H9 (cell line): Measurements from ENCODE around the gene LRRC8E. TPM values are rescaled to one million over a fixed set of nuclear protein-coding genes. Genes with fewer than 3 reads are reported as not detected.

Experiments
- DNase-seq: peaks from one replicate; pipeline ENCODE4 v3.0.0-alpha.2; 2017
- H2AFZ ChIP-seq: one replicate; pipeline ENCODE4 v1.6.1; 2013; ENCODE audit warnings: mild to moderate bottlenecking, low read length, control low read depth, moderate library complexity
- H2AK5ac ChIP-seq: 2 replicates; pipeline ENCODE4 v1.6.1; 2013; ENCODE audit warnings: low read length, control low read depth, mixed read lengths; ENCODE audit not compliant: insufficient read length
- H2BK120ac ChIP-seq: one replicate; pipeline ENCODE4 v1.6.1; 2013; ENCODE audit warnings: low read depth, mild to moderate bottlenecking, low read length, control low read depth, inconsistent platforms; ENCODE audit not compliant: poor library complexity, severe bottlenecking
- H2BK12ac ChIP-seq: 2 replicates; pipeline ENCODE4 v1.6.1; 2013; ENCODE audit warnings: low read length, control low read depth, mixed read lengths, low read depth; ENCODE audit not compliant: insufficient read length
- H2BK15ac ChIP-seq: 2 replicates; pipeline ENCODE4 v1.6.1; 2013; ENCODE audit warnings: low read depth, low read length, control low read depth
- H2BK20ac ChIP-seq: one replicate; pipeline ENCODE4 v1.6.1; 2013; ENCODE audit warnings: low read depth, mild to moderate bottlenecking, low read length, control low read depth, inconsistent platforms; ENCODE audit not compliant: poor library complexity, severe bottlenecking
- H2BK5ac ChIP-seq: 2 replicates; pipeline ENCODE4 v1.6.1; 2013; ENCODE audit warnings: low read length, control low read depth, mixed read lengths; ENCODE audit not compliant: insufficient read length
- H3K14ac ChIP-seq: 2 replicates; pipeline ENCODE4 v1.6.1; 2013; ENCODE audit warnings: low read length, control low read depth; ENCODE audit not compliant: insufficient read depth
- H3K18ac ChIP-seq: 2 replicates; pipeline ENCODE4 v1.6.1; 2013; ENCODE audit warnings: low read depth, mild to moderate bottlenecking, mixed read lengths, low read length, control low read depth; ENCODE audit not compliant: insufficient read length
- H3K23ac ChIP-seq: 2 replicates; pipeline ENCODE4 v1.6.1; 2013; ENCODE audit warnings: low read length, control low read depth, mixed read lengths, low read depth; ENCODE audit not compliant: insufficient read length
- H3K23me2 ChIP-seq: 2 replicates; pipeline ENCODE4 v1.6.1; 2013; ENCODE audit warnings: low read depth, mild to moderate bottlenecking, mixed read lengths, low read length, control low read depth; ENCODE audit not compliant: insufficient read length, poor library complexity, severe bottlenecking
- H3K27ac ChIP-seq: 2 replicates; pipeline ENCODE4 v1.5.1; 2013; ENCODE audit warnings: low read length, control low read depth, mixed read lengths, low read depth; ENCODE audit not compliant: insufficient read length
- H3K27me3 ChIP-seq: 2 replicates; pipeline ENCODE4 v1.6.1; 2013; ENCODE audit warnings: low read length, control low read depth, inconsistent platforms; ENCODE audit not compliant: insufficient read depth
- H3K4ac ChIP-seq: 2 replicates; pipeline ENCODE4 v1.6.1; 2013; ENCODE audit warnings: low read depth, mild to moderate bottlenecking, control low read depth, inconsistent platforms, low read length, moderate library complexity
- H3K4me1 ChIP-seq: 2 replicates; pipeline ENCODE4 v1.6.1; 2013; ENCODE audit warnings: low read length, control low read depth, inconsistent platforms; ENCODE audit not compliant: insufficient read depth
- H3K4me2 ChIP-seq: 2 replicates; pipeline ENCODE4 v1.6.1; 2013; ENCODE audit warnings: low read length, control low read depth, mixed read lengths; ENCODE audit not compliant: insufficient read length, insufficient read depth
- H3K56ac ChIP-seq: 2 replicates; pipeline ENCODE4 v1.6.1; 2013; ENCODE audit warnings: low read depth, mild to moderate bottlenecking, mixed read lengths, low read length, control low read depth; ENCODE audit not compliant: insufficient read length
- H3K79me1 ChIP-seq: 2 replicates; pipeline ENCODE4 v1.6.1; 2013; ENCODE audit warnings: low read depth, mild to moderate bottlenecking, moderate library complexity, low read length, control low read depth, inconsistent platforms; ENCODE audit not compliant: insufficient read depth, poor library complexity, severe bottlenecking
- H3K79me2 ChIP-seq: 2 replicates; pipeline ENCODE4 v1.6.1; 2013; ENCODE audit warnings: low read length, control low read depth, inconsistent platforms; ENCODE audit not compliant: insufficient read depth
- H3K9ac ChIP-seq: 2 replicates; pipeline ENCODE4 v1.6.1; 2013; ENCODE audit warnings: low read length, control low read depth, mixed read lengths; ENCODE audit not compliant: insufficient read length; ENCODE audit errors: extremely low read depth
- H3K9me3 ChIP-seq: one replicate; pipeline ENCODE4 v1.6.1; 2013; ENCODE audit warnings: low read depth, low read length, inconsistent platforms; ENCODE audit not compliant: control insufficient read depth
- H3T11ph ChIP-seq: one replicate; pipeline ENCODE4 v1.6.1; 2013; ENCODE audit warnings: mild to moderate bottlenecking, low read length, control low read depth, inconsistent platforms
- H4K20me1 ChIP-seq: one replicate; pipeline ENCODE4 v1.6.1; 2013; ENCODE audit not compliant: control insufficient read depth, insufficient read length, insufficient read depth
- H4K5ac ChIP-seq: 2 replicates; pipeline ENCODE4 v1.6.1; 2013; ENCODE audit warnings: low read depth, mild to moderate bottlenecking, mixed read lengths, low read length, control low read depth; ENCODE audit not compliant: insufficient read length
- H4K8ac ChIP-seq: replicated peaks from 2 replicates; pipeline ENCODE4 v1.6.1; 2013; ENCODE audit warnings: low read length, control low read depth, mixed read lengths, low read depth; ENCODE audit not compliant: insufficient read length
- H4K91ac ChIP-seq: 2 replicates; pipeline ENCODE4 v1.6.1; 2013; ENCODE audit warnings: low read depth, mild to moderate bottlenecking, moderate library complexity, mixed read lengths, low read length, control low read depth; ENCODE audit not compliant: insufficient read length
- H3K27ac Mint-ChIP-seq, 3 experiments: 2 replicates in 2 of 3; 3 replicates in 1 of 3; pipeline ENCODE4 v1.8.0; 2020 to 2021; ENCODE audit warnings: mixed read lengths in 3 of 3, mild to moderate bottlenecking in 1 of 3, moderate library complexity in 1 of 3
- H3K27me3 Mint-ChIP-seq: 2 replicates; pipeline ENCODE4 v1.8.0; 2021; ENCODE audit warnings: low read depth, mild to moderate bottlenecking, moderate library complexity, mixed read lengths
- H3K36me3 Mint-ChIP-seq, 3 experiments: 2 replicates in 2 of 3; 3 replicates in 1 of 3; pipeline ENCODE4 v1.8.0; 2020 to 2021; ENCODE audit warnings: low read depth in 3 of 3, mixed read lengths in 3 of 3; ENCODE audit not compliant: insufficient read depth in 1 of 3
- H3K4me1 Mint-ChIP-seq, 2 experiments: 2 replicates each; pipeline ENCODE4 v1.8.0; 2020; ENCODE audit warnings: mixed read lengths in 2 of 2
- H3K4me3 Mint-ChIP-seq, 2 experiments: 2 replicates in 1 of 2; 3 replicates in 1 of 2; pipeline ENCODE4 v1.8.0; 2020 to 2021; ENCODE audit warnings: mild to moderate bottlenecking in 2 of 2, mixed read lengths in 2 of 2, moderate library complexity in 1 of 2
- H3K9me3 Mint-ChIP-seq, 2 experiments: 2 replicates in 1 of 2; 3 replicates in 1 of 2; pipeline ENCODE4 v1.8.0; 2020; ENCODE audit warnings: mild to moderate bottlenecking in 2 of 2, mixed read lengths in 2 of 2, moderate library complexity in 1 of 2
- WGBS: extraction: QIAGEN DNeasy Blood & Tissue Kit; methylation state at CpG from one replicate; pipeline ENCODE4 v1.1.7; 2013; ENCODE audit warnings: missing lambda C conversion rate, low lambda C conversion rate, mixed read lengths; ENCODE audit not compliant: insufficient read length; ENCODE audit errors: extremely low coverage; 5-methylcytosine and 5-hydroxymethylcytosine counted together
- total RNA-seq: library from RNA; stranded (reverse); gene quantifications from 2 replicates; pipeline ENCODE4 v1.2.1, GENCODE V29; 2021
- TF ChIP-seq, protein P1 (sequence below): fragments of 200-600 bp; sonication (generic); conservative IDR thresholded peaks from 3 replicates; pipeline ENCODE4 v1.8.0; 2021; ENCODE audit warnings: antibody characterized with exemption, mild to moderate bottlenecking

The LRRC8E gene
- total RNA-seq, 1 experiment from 2014 or later, result 4.8 TPM

DNA sequence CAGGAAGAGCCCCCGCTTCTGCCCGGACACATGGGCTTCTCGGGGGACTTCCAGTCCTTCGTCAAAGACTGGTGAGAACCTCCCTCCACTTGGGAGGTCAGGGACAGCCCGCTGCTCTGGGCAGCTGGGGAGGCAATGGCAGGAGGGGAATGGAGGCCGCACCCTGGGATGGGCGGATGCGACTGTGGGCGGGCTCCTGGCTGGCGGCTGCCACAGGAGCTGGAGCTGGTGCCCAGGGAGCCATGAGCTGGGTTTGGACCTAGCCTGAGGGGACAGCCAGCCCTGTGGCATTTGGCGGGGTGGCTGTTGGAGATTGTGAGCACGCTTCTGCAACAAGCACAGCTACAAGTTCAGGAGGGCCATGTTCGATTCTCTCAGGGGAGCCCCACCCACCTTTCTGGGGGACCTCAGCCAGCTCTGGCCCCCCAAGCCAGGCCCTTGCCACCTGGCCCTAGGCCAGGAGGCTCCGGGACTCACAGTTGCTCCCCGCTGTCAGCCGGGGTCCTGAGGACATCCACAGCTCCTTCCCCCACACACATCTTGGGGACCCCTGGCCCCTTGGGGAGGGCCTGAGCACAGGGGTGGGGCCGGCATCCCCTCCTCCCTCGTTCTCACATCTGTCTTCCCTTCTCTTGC, 23.3 kb downstream of the LRRC8E start:
- no peak overlapping the region for H3K27ac Mint-ChIP-seq
- H3K27me3 Mint-ChIP-seq, result peaks cover 27% of the 10 kb centered on the region
- no peak overlapping the region for H4K5ac ChIP-seq
- H2AK5ac ChIP-seq, result no peak overlapping the region
- TF ChIP-seq, protein P1, sequence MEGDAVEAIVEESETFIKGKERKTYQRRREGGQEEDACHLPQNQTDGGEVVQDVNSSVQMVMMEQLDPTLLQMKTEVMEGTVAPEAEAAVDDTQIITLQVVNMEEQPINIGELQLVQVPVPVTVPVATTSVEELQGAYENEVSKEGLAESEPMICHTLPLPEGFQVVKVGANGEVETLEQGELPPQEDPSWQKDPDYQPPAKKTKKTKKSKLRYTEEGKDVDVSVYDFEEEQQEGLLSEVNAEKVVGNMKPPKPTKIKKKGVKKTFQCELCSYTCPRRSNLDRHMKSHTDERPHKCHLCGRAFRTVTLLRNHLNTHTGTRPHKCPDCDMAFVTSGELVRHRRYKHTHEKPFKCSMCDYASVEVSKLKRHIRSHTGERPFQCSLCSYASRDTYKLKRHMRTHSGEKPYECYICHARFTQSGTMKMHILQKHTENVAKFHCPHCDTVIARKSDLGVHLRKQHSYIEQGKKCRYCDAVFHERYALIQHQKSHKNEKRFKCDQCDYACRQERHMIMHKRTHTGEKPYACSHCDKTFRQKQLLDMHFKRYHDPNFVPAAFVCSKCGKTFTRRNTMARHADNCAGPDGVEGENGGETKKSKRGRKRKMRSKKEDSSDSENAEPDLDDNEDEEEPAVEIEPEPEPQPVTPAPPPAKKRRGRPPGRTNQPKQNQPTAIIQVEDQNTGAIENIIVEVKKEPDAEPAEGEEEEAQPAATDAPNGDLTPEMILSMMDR, result no peak
- no peaks in the 10 kb centered on the region for H4K20me1 ChIP-seq
- no peak overlapping the region for H3K9ac ChIP-seq
- WGBS, result no CpG with 5 or more reads among the region's 18 CpGs
- peaks cover 13 to 28% (median 24%) of the 10 kb centered on the region in 3 experiments; a peak in 6 of 7 replicates for H3K36me3 Mint-ChIP-seq
- H3K18ac ChIP-seq, result no peak overlapping the region
- no peak overlapping the region for H4K91ac ChIP-seq
- no peaks in the 10 kb centered on the region for H3K9me3 ChIP-seq
- H3K4me2 ChIP-seq, result no peak overlapping the region
- H3K4me1 Mint-ChIP-seq, result peaks cover 3 to 6% of the 10 kb centered on the region in 2 experiments; a peak in 2 of 4 replicates
- H2BK15ac ChIP-seq, result no peak overlapping the region
- no peaks in the 10 kb centered on the region for H3K9me3 Mint-ChIP-seq
- no peaks in the 10 kb centered on the region for H3K4me1 ChIP-seq
- no peak overlapping the region for H2AFZ ChIP-seq
- H3K4me3 Mint-ChIP-seq, result no peak overlapping the region
- H3K23ac ChIP-seq, result no peak overlapping the region
- H2BK120ac ChIP-seq, result no peak overlapping the region
- H3T11ph ChIP-seq, result no peak overlapping the region
- H2BK12ac ChIP-seq, result no peak overlapping the region
- no peaks in the 10 kb centered on the region for H3K79me2 ChIP-seq
- H3K23me2 ChIP-seq, result peaks cover 5% of the 10 kb centered on the region
- peaks cover 9% of the 10 kb centered on the region; the same call in 1 of the 2 replicates for H3K27me3 ChIP-seq
- H3K4ac ChIP-seq, result no peak overlapping the region
- no peak overlapping the region for H2BK5ac ChIP-seq
- H4K8ac ChIP-seq, result no peak overlapping the region
- H3K14ac ChIP-seq, result no peak overlapping the region
- H3K79me1 ChIP-seq, result no peaks in the 10 kb centered on the region
- no peak overlapping the region for H3K27ac ChIP-seq
- DNase-seq, result no peak
- no peak overlapping the region for H3K56ac ChIP-seq
- no peak overlapping the region for H2BK20ac ChIP-seq
